Activated CD4-positive, CD25-positive, alpha-beta regulatory T cell (primary cell): ENCODE measurements around the gene OR12D1.

Experiments used
- DNase-seq, 4 experiments: peaks; one replicate each; lab custom pipeline; 2025; lab: John Stamatoyannopoulos, UW

OR12D1 gene

DNA sequence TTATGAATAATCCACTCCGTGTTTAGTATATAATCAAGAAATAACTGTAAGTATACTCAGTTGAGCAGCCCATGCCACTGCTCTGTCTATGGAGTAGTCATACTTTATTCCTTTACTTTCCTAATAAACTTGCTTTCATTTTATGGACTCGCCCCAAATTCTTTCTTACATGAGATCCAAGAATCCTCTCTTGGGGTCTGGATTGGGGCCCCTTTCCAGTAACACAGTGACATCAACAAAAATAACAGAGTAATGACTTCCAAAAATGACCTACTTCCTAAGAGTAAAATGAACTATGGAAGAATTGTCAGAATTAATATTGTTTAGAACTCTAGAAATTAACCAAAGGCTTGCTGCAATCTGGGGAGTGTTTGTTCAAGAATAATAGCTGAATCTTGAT, 51.1 kb downstream of the OR12D1 start:
- no peak for DNase-seq

DNA sequence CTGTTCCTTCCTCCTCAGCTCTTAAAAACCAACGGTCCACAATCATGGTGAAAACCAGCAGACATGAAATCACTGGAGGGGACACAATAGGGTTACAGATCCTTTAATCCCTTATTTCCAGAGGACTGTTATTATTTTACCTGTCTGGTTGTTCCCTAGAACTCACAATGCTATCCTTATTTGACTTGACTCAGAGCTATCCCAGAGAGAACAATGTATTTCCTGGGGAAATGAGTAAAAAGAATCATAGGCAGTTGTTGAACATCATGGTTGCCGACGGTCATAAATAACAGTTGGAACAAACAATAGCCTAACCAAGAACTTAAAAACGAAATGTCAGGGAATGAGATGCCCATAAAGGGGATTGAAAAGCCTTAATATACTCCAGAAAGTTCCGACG, 51.5 kb downstream of the OR12D1 start:
- DNase-seq, result no peak
